ENCODE measurements around the gene IRF1. TPM values are rescaled to one million over a fixed set of nuclear protein-coding genes. Genes with fewer than 3 reads are reported as not detected.

Gene IRF1
- total RNA-seq, 1 donor from 2014 or later: 12.6 TPM

DNA sequence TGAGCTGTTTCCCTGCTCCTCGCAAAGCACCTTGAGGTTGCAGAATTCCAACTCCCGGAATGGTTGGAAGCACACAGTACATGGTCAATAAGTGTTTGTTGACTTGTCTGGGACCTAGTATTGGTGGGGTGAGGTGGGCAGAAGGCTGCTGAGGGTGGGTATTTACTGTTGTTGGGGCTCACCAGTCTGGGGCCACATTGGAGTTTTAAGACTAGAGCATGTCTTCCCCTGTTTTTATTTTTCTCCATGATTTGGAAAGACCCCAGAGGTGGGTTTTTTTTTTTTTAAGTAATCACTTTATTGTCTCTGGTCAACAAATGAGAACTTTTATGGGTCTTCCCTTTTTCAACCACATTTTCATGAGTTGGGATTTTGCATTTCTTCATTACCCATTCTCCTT is 55.1 kb downstream of the IRF1 start:
- no peak for ATAC-seq
- intact Hi-C loops (cut with micrococcal nuclease): no loop called here

DNA sequence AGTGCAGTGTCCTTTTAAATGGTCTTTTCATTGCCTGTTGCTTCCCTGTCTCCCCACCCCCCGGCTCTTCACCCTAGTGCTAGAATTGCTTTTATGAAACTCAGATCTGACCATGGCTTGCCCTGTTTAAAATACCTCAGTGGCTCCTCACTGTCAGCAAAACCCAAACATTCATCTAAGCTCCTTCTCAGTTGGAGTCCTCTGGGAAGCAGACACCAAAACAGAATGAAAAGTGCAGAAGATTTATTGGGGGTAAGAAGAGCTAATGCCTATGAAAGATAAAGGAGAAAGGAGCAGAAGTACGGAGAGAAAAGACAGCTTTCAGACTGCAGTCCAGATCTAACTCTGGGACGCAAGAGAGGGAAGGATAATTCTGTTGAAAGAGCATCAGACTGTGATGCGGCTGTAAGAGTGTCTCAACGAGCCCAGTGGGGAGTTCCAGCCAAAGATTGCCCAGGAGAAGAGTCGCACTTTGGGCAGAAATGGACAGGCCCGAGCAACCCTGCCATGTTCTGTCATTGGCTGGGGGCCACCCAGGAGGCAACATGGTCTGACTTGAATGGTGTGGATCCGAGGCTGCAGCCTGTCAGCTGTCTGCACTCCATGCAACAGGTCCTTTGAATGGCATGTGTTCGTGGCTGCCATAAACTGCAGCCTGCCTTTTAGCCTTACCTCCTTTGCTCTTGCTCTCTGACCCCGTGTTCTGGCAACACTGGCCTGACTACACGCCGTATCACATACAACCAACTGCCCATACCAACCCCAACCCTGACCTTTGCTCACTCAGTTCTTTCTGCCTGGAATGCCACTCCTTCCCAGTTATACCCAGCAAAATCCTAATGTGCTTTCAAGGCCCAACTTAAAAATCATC is 55.9 kb downstream of the IRF1 start:
- DNase-seq (peak; percentile 46), ATAC-seq (peak; percentile 5)
- intact Hi-C loops (cut with micrococcal nuclease): no loop called here

More for the DNA sequence above, 55.1 kb downstream of the IRF1 start:
- DNase-seq: no peak

DNA sequence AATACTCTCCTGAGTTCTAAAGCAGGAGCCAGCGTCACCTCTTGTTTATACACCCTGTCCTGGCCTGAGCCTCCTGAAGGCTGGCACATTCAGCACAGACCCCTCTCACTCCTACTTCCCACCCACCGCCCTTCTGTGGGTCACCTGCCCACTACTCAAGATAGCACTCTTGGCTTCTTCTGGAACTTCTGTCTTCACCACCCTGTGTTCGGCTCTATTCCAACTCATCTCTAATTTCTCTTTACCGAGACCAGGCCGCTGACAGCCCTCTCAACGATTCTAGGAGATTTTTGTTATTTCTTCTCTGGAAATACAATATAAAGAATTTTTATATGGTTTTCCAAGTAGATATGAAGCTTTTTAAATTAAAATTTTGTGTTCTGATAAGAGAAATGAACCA is 57.4 kb downstream of the IRF1 start:
- no peak for DNase-seq
- intact Hi-C loops (cut with micrococcal nuclease): no loop called here
- ATAC-seq: peak; percentile 10

DNA sequence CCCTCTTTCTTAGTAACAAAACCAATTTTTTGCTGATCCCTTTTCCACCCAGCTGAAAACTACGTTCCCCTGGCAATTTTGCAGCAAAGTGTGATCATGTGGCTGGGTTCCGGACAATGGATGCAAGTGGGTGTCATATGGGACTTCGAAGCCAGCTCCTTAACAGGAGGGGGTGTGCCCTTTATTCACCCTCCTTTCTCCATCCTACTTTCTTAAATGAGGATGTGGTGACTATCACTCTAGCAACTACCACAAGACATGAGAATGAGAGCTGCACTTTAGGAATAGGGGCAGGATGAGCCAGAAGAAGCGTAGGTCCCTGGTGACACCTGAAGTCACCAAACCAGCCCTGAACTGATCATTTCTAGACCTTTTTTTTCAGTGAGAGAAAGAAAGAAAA is 58.9 kb downstream of the IRF1 start:
- ATAC-seq: no peak
- intact Hi-C loops (cut with micrococcal nuclease): no loop called here

More for the DNA sequence above, 58.9 kb downstream of the IRF1 start:
- DNase-seq: no peak

Other genes starting within 250 kb of the IRF1 start
- 3.8 TPM for gene PDLIM4, start 233.1 kb downstream of the IRF1 start, total RNA-seq
- gene SLC22A4, start 196.4 kb downstream of the IRF1 start, total RNA-seq: 1.6 TPM
- 26.6 TPM for gene SLC22A5, start 121.1 kb downstream of the IRF1 start, total RNA-seq
- not detected for gene IL5, start 52.7 kb upstream of the IRF1 start, total RNA-seq
- gene RAD50, start 66.2 kb upstream of the IRF1 start, total RNA-seq: 37.0 TPM
- not detected for gene IL13, start 167.4 kb upstream of the IRF1 start, total RNA-seq
- gene IL4, start 183.2 kb upstream of the IRF1 start, total RNA-seq: not detected
- gene KIF3A, start 246.8 kb upstream of the IRF1 start, total RNA-seq: 12.4 TPM